ENCODE measurements around the gene EVX2. TPM values are rescaled to one million over a fixed set of nuclear protein-coding genes. Genes with fewer than 3 reads are reported as not detected.

Gene EVX2
- total RNA-seq: under 1 TPM in 7 of 8 experiments, not detected in 1; 0.04 to 0.21 (median 0.09) TPM

DNA sequence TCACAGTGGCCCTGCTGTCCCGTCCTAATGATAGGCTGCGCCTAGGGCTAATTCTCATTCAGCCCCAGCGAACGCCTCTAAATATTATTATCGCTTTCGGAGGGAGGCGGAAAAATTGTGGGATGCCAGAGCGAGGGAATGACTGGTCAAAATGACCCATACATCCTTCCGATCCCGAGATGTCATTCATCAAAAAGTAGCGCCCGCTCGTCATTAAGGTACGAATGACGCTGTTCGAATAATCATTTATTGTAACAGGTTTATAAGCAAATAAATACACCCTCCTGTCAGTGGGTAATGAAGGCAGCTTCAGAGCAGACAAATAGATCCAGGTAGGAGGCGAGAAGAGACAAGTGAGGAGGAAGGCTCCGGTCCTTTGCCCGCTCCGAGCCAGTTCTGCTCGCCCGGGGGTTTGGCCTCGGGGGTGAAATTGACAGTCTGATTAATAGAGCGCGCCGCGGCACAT lies at the start of gene EVX2:
Gene EVX2 (minus strand): TSS at position 167 of the 466 bp plus-strand sequence. CDS start 186 bp downstream, outside the sequence.
- no peak for ATAC-seq (replicated peaks in 6 of 8)
- H3K4me3 ChIP-seq: no peak within 1 kb of the TSS
- 5 to 47% (median 12%) methylated on average over 5 to 15 of the region's 27 CpGs for WGBS, 10 experiments
- in situ Hi-C loops (cut with MboI; ENCODE audit: low pct_unique_long_range_greater_than_20kb in 2 of 9, low sequenced_read_pairs in 9 of 9, unreplicated experiment in 9 of 9): loop anchor here in 8 of 9 experiments (10.0 to 25.0 kb wide), 8 partner anchors 397 to 1397 kb away; no protein-coding TSS in a partner anchor
- H3K4me1 ChIP-seq (replicated peaks in 1 of 2): peaks cover 7 to 21% of the 10 kb centered on the region in 2 donors
- H3K27ac ChIP-seq: no peak within 1 kb of the TSS

GRCh38 chr2:176133389-176133788 lies 49.6 kb upstream of the EVX2 start:
- H3K27ac ChIP-seq: peak overlapping the region; percentile 94 to 100
- no peak for ATAC-seq (replicated peaks in 6 of 8)
- in situ Hi-C loops (cut with MboI; ENCODE audit: low pct_unique_long_range_greater_than_20kb in 2 of 9, low sequenced_read_pairs in 9 of 9, unreplicated experiment in 9 of 9): loop anchor here (10.0 to 25.0 kb wide), 9 partner anchors 329 to 1629 kb away; no protein-coding TSS in a partner anchor
- peaks cover 26 to 32% of the 10 kb centered on the region in 2 donors for H3K4me1 ChIP-seq (replicated peaks in 1 of 2)
- H3K4me3 ChIP-seq: peak overlapping the region; percentile 55 to 99 (median 80)

DNA sequence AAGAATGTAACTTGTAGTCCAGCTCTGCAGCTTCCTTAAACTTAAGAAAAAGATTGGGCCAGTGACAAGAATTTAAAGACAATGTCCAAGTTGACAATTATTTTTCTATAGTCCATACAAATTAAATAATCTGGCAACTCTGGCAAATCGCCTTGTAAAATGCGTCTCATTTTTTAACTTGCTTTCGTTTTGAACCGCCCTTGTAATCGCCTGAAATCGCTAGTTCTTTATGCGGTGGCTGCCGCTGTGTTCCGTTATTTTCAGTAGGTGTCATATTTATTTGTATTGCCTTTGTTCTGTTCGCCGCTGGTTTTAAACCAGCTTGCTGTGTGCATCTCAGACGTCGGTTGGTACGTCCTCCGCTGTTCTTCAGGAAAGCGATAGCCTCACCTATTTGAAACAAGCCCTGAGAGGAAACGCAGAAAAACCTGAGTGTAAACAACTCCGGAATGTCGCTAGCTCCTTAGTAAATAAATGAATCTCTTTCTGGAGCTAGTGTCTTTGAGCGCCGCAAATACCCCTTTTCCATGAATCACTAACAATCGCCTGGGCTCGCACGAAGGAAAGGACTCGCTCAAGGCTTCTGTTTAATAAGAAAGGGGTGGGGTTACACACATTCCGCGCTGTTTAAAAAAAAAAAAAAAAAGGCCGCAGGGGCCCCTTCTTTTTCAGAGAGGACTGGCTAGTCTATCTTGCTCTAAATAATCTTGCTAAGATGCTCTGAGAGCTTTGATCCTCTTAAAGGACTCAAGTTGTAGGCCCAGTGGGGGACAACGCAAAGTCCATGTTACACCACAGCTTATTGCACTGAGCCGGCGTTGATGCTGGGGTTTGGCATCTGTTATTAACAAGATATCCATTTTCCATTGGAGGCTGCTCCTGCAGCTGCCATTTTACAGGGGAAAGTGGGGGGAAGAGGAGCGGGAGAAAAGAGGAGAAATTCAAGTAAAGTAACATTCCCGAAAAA lies 48.7 kb upstream of the EVX2 start:
- 0 to 96% (median 8%) methylated on average over 6 to 27 of the region's 33 CpGs for WGBS, 10 experiments
- no peak for ATAC-seq (replicated peaks in 6 of 8)
- Histone ChIP-seq H3K4me1 (replicated peaks in 1 of 2) (peaks cover 32 to 41% of the 10 kb centered on the region in 2 donors), H3K27ac (peak overlapping the region; percentile 94 to 100), H3K4me3 (peak overlapping the region; percentile 55 to 99 (median 80))
- in situ Hi-C loops (cut with MboI; ENCODE audit: low pct_unique_long_range_greater_than_20kb in 2 of 9, low sequenced_read_pairs in 9 of 9, unreplicated experiment in 9 of 9): loop anchor here (10.0 to 25.0 kb wide), 9 partner anchors 330 to 1630 kb away; no protein-coding TSS in a partner anchor

DNA sequence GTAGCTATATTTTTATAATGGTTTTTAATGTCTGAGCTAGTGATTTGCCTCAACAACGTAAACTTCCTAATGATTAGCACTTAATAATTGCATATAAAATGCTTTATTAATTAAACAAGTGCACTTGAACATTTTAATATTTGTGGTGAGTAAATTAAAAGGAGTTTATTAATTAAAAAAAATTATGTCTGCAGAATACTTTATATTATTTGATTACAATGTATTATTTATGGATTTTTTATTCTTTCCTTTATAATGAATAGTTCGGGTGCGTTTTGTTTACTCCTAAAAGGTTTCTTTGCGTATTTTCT lies 48.0 kb upstream of the EVX2 start:
- 0 to 95% (median 23%) methylated on average over 1 to 4 of the region's 4 CpGs; no CpG with 5 or more reads in 1 of the 10 experiments for WGBS, 10 experiments
- peak overlapping the region; percentile 94 to 100 for H3K27ac ChIP-seq

DNA sequence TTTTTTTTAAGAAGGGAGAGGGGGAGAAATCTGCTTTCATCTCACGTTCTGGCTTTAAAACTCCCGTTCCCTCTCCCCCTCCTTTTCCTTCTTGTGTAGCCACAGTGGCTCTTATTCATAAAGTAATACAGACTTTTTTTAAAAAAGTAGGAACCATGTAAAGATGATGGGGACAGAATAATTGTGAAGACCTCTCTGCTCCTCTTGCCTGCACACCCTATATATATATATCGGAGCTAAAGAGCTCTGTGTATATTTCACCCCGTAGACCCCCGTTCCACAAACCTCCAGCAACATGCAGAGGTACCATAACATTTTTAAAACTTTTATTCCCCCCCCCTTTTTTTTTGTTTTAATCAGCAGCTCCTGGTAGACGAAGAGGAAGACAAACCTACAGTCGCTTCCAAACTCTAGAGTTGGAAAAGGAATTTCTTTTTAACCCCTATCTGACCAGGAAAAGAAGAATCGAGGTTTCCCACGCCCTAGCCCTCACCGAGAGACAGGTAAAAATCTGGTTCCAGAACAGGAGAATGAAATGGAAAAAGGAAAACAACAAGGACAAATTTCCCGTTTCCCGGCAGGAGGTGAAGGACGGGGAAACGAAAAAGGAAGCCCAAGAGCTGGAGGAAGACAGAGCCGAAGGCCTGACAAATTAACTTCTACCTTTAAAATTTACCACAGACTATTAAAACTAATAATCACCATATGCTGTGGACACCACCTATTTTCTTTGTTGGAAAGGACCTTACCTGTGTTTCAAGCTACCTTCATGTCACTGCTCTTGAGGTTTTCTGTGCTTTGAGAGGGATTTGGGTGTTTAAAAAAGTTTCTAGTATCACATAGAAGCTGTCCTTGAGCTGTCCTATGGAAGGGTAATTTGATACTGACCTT lies 47.4 kb upstream of the EVX2 start:
- 2 to 59% (median 12%) methylated on average over 5 to 14 of the region's 15 CpGs; no CpG with 5 or more reads in 1 of the 10 experiments for WGBS, 10 experiments
- Histone ChIP-seq H3K4me1 (replicated peaks in 1 of 2) (peaks cover 39 to 44% of the 10 kb centered on the region in 2 donors), H3K27ac (peak overlapping the region; percentile 94 to 100), H3K4me3 (peak overlapping the region; percentile 55 to 99 (median 80))
- in situ Hi-C loops (cut with MboI; ENCODE audit: low pct_unique_long_range_greater_than_20kb in 2 of 9, low sequenced_read_pairs in 9 of 9, unreplicated experiment in 9 of 9): loop anchor here (10.0 to 25.0 kb wide), 9 partner anchors 331 to 1631 kb away; no protein-coding TSS in a partner anchor
- no peak for ATAC-seq (replicated peaks in 6 of 8)

More for the DNA sequence above, 48.0 kb upstream of the EVX2 start:
- Histone ChIP-seq H3K4me3 (peak overlapping the region; percentile 55 to 99 (median 80)), H3K4me1 (replicated peaks in 1 of 2) (peaks cover 38 to 44% of the 10 kb centered on the region in 2 donors)
- in situ Hi-C loops (cut with MboI; ENCODE audit: low pct_unique_long_range_greater_than_20kb in 2 of 9, low sequenced_read_pairs in 9 of 9, unreplicated experiment in 9 of 9): loop anchor here (10.0 to 25.0 kb wide), 9 partner anchors 330 to 1630 kb away; no protein-coding TSS in a partner anchor
- ATAC-seq (replicated peaks in 6 of 8): no peak

DNA sequence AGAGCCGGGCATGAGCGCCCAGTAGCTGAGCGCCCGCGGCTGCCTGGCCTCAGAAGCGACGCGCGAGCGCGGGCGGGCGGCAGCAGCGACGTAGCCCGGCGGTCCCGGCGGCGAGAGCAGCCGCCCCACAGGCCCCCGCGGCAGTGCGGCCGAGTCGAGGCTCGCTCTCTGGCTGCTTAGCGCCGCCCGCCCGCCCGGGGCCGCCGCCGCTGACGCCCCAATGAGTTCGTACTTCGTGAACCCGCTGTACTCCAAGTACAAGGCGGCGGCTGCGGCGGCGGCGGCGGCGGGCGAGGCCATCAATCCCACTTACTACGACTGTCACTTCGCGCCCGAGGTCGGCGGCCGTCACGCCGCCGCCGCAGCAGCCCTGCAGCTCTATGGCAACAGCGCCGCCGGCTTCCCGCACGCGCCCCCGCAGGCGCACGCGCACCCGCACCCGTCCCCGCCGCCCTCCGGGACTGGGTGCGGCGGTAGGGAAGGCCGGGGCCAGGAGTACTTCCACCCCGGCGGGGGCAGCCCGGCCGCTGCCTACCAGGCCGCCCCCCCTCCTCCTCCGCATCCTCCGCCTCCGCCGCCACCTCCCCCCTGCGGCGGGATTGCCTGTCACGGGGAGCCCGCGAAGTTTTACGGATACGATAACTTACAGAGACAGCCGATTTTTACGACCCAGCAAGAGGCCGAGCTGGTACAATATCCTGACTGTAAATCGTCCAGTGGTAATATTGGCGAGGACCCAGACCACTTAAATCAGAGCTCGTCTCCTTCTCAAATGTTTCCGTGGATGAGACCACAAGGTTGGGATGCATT lies 46.6 kb upstream of the EVX2 start:
- ATAC-seq (replicated peaks in 6 of 8): peak; percentile 39 to 70 (median 64)
- in situ Hi-C loops (cut with MboI; ENCODE audit: low pct_unique_long_range_greater_than_20kb in 2 of 9, low sequenced_read_pairs in 9 of 9, unreplicated experiment in 9 of 9): loop anchor here (10.0 to 25.0 kb wide), 9 partner anchors 332 to 1632 kb away; no protein-coding TSS in a partner anchor
- Histone ChIP-seq H3K27ac (peak overlapping the region; percentile 94 to 100), H3K4me1 (replicated peaks in 1 of 2) (peaks cover 36 to 40% of the 10 kb centered on the region in 2 donors), H3K4me3 (peak overlapping the region; percentile 55 to 99 (median 80))
- WGBS, 10 experiments: 0 to 3% (median 0%) methylated on average over 1 to 5 of the region's 100 CpGs; no CpG with 5 or more reads in 6 of the 10 experiments

- Histone ChIP-seq H3K4me1 (replicated peaks in 1 of 2) (peaks cover 30 to 35% of the 10 kb centered on the region in 2 donors), H3K4me3 (peak overlapping the region; percentile 55 to 99 (median 80)), H3K27ac (peak overlapping the region; percentile 94 to 100)
- WGBS, 10 experiments: 0% methylated on average over 4 of the region's 43 CpGs; no CpG with 5 or more reads in 9 of the 10 experiments
- in situ Hi-C loops (cut with MboI; ENCODE audit: low pct_unique_long_range_greater_than_20kb in 2 of 9, low sequenced_read_pairs in 9 of 9, unreplicated experiment in 9 of 9): loop anchor here (5.0 to 25.0 kb wide), 14 partner anchors 333 to 1633 kb away; no protein-coding TSS in a partner anchor
- peak in 7 of 8 experiments; percentile 29 to 67 (median 42) for ATAC-seq (replicated peaks in 6 of 8)
Observed at GRCh38 chr2:176129813-176130146, 46.0 kb upstream of the EVX2 start.

DNA sequence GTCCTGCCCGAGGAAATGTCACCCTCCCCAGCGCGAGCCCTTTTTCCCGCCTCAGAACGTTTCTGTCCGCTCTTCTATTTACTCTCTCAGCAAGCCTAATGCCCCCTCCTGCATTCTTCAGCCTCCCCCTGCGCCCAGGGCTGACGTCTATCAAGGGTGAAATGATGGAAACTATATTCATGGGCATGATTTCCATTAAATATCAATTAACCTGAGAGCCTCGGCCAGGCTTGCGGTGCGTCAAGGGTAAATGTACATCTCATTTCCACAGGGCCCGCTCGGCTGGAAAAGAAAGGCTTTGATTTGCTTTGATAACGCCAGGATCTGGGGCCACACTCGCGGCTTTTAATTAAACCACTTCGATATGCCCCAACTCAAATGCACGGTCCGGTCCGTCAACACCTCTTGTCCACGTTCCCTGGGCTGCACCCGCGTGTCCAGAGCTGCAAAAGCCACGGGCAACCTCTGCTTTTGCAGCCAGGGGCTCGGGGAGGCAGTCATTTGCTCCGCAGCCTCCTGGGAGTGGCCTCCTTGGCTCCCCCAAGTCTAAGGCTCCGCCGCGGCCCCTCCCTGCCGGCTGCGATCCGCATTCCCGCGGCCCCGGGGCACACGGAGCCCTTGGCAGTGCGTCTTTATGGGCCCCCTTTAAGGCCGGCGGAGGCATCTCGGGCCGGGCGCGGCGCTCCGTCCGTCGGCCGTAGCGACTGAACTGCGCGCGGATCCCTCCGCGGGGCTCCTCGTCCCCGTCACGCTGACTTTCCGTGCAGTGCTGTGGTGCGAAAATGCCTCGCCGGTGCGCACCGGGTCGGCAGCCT lies 45.4 kb upstream of the EVX2 start, which contains the start of gene HOXD8:
Gene HOXD8 (plus strand): TSS at position 724 of the 815 bp plus-strand sequence. CDS start 662 bp downstream, outside the sequence.
- WGBS, 10 experiments: 0 to 30% (median 1%) methylated on average over 2 to 25 of the region's 64 CpGs; no CpG with 5 or more reads in 3 of the 10 experiments
- in situ Hi-C loops (cut with MboI; ENCODE audit: low pct_unique_long_range_greater_than_20kb in 2 of 9, low sequenced_read_pairs in 9 of 9, unreplicated experiment in 9 of 9): loop anchor here (5.0 to 25.0 kb wide), 14 partner anchors 333 to 1633 kb away; no protein-coding TSS in a partner anchor
- Histone ChIP-seq H3K27ac (peak within 1 kb of the TSS; percentile 94 to 100), H3K4me1 (replicated peaks in 1 of 2) (peaks cover 26 to 29% of the 10 kb centered on the region in 2 donors), H3K4me3 (peak within 1 kb of the TSS; percentile 55 to 99 (median 80))
- ATAC-seq (replicated peaks in 6 of 8): peak; percentile 24 to 62 (median 54)

DNA sequence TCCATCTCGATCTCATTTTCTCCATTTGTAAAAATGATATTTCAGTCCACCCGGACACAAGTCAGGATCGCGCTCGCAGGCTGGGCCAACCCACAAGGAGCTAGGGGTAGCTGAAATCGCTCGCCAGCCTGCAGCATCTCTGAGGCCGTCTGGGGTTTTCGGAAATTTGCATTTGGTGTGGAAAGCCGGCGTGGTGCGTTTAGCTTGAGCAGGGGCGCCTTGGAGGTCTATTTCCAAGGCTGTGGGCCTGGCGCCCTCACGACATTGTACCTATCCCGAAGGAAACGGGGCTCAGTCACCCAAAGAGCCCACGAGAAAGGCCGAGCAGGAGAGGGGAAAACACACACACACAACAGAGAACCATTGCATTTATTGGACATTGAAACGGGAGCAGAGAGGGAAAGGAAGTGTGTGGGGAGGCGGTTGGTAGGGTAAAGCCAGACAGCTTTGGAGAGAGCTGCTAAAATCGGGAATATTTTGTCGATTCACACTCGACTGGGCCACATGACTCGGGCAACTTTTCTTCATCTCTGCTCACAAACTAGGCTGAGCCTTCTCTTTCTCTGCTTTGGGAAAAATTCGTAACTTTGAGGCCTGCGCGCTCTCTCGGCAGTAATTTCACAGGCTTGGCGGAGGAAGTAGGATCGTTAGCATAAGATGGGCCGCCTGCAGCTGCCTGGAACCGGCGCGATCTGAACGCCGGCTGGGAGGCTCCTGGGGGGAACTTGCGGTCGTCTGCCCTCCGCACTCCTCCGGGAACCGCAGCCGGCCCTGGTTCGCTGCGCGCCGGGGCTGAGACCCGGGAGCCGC lies 44.6 kb upstream of the EVX2 start:
- peak overlapping the region; percentile 55 to 99 (median 80) for H3K4me3 ChIP-seq
- ATAC-seq (replicated peaks in 6 of 8): peak; percentile 2 to 38 (median 17)
- H3K27ac ChIP-seq: peak overlapping the region; percentile 94 to 100
- in situ Hi-C loops (cut with MboI; ENCODE audit: low pct_unique_long_range_greater_than_20kb in 2 of 9, low sequenced_read_pairs in 9 of 9, unreplicated experiment in 9 of 9): loop anchor here (5.0 to 25.0 kb wide), 14 partner anchors 334 to 1634 kb away; no protein-coding TSS in a partner anchor
- WGBS, 10 experiments: 0 to 77% (median 9%) methylated on average over 1 to 19 of the region's 49 CpGs
- peaks cover 19 to 28% of the 10 kb centered on the region in 2 donors for H3K4me1 ChIP-seq (replicated peaks in 1 of 2)

GRCh38 chr2:176127774-176128072 lies 44.0 kb upstream of the EVX2 start:
- Histone ChIP-seq H3K4me1 (replicated peaks in 1 of 2) (peaks cover 16 to 22% of the 10 kb centered on the region in 2 donors), H3K4me3 (peak overlapping the region; percentile 55 to 99 (median 80)), H3K27ac (peak overlapping the region; percentile 94 to 100)
- WGBS, 10 experiments: 0 to 88% (median 39%) methylated on average over 1 to 4 of the region's 4 CpGs; no CpG with 5 or more reads in 3 of the 10 experiments
- in situ Hi-C loops (cut with MboI; ENCODE audit: low pct_unique_long_range_greater_than_20kb in 2 of 9, low sequenced_read_pairs in 9 of 9, unreplicated experiment in 9 of 9): loop anchor here (5.0 to 25.0 kb wide), 14 partner anchors 335 to 1635 kb away; no protein-coding TSS in a partner anchor
- ATAC-seq (replicated peaks in 6 of 8): no peak
